ENCODE data around the gene CENPX. TPM values are rescaled to one million over a fixed set of nuclear protein-coding genes. Genes with fewer than 3 reads are reported as not detected.

CENPX gene
- polyA plus RNA-seq, 3 donors: 28.8 to 47.2 (median 40.8) TPM

DNA sequence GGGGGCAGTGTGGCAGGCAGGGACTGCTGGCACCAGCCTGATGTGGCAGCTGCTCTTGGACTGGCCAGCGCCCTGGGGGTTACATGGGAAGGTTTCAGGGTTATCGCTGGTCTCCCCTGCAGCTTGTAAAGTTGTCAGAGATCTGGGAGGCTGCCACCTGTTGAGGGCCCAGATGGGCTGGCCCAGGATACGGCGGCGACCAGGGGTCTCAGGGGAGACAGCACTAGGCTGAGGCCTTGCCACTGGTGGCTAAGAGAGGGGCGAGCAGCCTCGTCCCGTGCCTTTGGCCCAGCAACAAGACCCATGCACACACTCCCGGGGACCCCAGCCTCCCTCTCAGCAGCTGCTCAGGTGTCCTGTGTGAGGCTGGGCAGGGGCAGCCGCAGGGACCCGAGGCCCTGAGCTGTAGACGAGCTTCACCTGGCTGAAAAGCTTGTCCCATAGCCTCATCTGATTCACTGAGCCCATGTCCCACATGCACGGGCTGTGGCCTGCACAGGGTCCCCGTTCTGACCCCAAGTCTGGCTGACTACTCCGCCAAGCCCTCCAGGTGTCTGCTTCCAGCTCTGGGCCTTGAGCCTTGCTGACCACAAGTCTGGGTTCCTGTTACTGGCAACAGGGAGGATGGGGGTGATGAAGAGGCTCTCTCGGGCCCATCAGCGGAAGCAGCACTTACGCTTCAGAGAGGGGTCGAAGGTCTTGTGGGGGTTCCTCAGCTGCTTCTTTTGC, 36.8 kb upstream of the CENPX start:
- no peak for DNase-seq (ENCODE audit: extremely low read depth in 1 of 11, low read depth in 9 of 11, low spot score in 4 of 11)

- no peak for DNase-seq (ENCODE audit: extremely low read depth in 1 of 11, low read depth in 9 of 11, low spot score in 4 of 11)
Observed at GRCh38 chr17:82058855-82059249, 36.2 kb upstream of the CENPX start.

DNA sequence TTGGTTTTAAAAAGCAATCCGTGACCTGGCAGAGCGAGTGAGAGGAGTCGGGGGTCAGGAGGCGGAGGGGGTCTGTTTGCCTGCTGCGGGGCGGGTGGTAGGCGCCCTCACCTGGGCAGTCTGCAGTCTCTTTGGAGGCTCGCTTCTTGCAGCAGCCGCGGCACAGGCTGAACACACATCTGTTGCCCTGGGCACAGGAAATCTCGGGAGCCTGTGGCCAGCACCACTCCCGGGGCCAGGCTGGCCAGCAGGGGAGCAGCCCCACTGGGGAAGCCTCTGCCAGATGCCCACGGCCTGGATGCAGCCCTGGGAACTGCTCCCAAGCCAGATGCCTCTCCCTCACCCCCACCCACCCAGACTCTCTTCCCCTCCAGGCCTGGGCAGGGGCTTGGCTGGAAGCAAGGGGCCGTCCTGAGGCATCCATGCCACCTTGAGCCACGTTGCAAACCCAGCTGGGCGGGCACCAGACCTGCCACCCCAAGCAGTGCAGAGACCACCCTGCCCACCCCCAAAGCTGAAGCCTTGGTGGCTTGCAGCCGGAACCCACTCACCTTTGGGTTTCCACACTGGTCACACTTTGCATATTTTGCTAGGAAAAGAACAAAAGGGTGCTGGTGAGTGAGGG, 35.7 kb upstream of the CENPX start:
- DNase-seq (ENCODE audit: extremely low read depth in 1 of 11, low read depth in 9 of 11, low spot score in 4 of 11): no peak

- DNase-seq (ENCODE audit: extremely low read depth in 1 of 11, low read depth in 9 of 11, low spot score in 4 of 11): no peak
Observed at GRCh38 chr17:82056729-82057621, 34.3 kb upstream of the CENPX start.

GRCh38 chr17:82055965-82056728, 33.5 kb upstream of the CENPX start:
- no peak for DNase-seq (ENCODE audit: extremely low read depth in 1 of 11, low read depth in 9 of 11, low spot score in 4 of 11)

DNA sequence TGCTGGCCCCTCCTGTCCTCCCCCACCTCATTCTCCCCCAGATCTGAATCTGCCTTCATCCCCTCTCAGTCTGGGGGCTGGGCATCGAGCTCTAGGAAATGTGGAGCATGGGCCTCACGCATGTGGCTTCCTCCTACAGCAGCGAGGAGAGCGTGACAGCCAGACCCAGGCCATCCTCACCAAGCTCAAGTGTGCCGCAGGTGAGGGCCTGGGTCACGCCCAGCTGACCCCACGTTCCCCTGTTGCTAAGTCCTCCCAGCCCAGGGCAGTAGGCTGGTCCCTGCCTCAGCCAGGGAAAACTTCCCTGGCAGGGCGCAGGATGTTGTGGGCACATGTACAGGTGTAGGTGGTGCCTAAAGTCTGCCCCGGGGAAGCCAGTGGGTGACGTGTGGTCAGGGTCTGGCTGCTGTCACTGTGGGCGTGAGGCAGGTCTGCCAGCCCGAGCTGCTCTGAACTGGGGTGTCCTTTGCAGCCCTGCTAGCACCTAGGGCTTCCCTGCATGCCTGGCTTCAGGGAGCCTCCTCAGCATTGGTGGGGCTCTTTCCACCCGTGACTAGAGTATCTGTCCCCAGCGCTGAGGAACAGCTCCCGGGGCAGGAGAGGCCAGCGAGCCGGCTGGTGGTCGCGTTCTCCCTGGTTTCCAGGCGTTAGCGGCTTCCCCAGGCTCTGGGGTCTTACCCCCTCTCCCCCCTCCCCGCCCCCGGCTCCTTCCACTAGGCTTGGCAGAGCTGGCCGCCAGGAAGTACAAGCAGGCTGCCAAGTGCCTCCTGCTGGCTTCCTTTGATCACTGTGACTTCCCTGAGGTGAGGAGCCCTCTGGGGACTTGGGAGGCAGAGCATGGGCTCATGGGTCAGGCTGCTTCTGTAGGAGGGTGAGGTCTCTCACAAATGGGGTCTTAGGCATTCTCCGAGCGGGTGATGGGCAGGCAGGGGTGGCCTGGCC, 32.6 kb upstream of the CENPX start:
- no peak for DNase-seq (ENCODE audit: extremely low read depth in 1 of 11, low read depth in 9 of 11, low spot score in 4 of 11)

DNA sequence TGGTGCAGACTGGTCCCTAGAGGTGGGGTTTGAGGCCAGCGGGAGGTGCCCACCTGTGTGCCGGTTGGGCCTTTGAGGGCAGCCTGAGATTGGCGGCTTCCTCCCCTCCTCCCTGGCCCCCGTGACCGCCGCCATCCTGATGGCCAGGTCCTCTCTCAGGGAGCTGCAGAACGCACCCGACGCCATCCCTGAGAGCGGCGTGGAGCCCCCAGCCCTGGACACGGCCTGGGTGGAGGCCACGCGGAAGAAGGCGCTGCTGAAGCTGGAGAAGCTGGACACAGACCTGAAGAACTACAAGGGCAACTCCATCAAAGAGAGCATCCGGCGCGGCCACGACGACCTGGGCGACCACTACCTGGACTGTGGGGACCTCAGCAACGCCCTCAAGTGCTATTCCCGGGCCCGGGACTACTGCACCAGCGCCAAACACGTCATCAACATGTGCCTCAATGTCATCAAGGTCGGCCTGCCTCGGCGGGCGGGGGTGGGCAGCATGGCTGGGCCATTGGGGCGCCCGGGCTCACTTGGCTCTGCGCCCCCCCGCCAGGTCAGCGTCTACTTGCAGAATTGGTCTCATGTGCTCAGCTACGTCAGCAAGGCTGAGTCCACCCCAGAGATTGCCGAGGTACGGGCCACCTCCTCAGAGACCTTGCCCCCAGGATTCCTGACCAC, 31.8 kb upstream of the CENPX start:
- DNase-seq (ENCODE audit: extremely low read depth in 1 of 11, low read depth in 9 of 11, low spot score in 4 of 11): no peak

DNA sequence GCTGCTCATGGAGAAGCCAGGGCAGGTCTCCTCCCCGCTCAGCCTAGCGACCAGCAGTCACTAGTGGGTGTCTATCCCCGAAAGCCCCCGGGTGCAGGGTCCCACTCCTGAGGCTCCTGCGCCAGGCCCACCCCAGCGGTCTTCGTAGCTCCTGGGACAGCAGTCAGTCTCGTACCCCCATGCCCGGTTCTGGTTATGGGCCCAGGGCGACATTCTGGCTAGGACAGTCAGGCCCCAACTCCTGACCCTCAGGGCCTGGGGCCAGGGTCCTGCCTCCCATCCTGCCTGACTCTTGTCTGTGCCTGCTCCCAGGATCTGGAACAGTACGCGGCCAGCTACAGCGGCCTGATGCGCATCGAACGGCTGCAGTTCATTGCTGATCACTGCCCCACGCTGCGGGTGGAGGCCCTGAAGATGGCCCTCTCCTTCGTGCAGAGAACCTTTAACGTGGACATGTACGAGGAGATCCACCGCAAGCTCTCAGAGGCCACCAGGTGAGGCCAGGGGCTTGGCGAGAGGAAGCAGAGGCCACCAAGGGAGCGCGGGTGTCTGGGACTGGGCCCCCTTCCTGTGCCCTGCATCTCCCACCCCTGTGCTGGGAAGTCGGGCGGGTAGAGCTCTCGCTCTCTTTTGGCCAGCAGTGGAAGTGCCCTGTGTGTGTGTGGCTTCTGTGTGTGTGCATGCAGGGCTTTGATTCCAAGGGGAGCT, 31.0 kb upstream of the CENPX start:
- DNase-seq (ENCODE audit: extremely low read depth in 1 of 11, low read depth in 9 of 11, low spot score in 4 of 11): no peak

- no peak for DNase-seq (ENCODE audit: extremely low read depth in 1 of 11, low read depth in 9 of 11, low spot score in 4 of 11)
Observed at GRCh38 chr17:82053130-82053529, 30.5 kb upstream of the CENPX start.

DNA sequence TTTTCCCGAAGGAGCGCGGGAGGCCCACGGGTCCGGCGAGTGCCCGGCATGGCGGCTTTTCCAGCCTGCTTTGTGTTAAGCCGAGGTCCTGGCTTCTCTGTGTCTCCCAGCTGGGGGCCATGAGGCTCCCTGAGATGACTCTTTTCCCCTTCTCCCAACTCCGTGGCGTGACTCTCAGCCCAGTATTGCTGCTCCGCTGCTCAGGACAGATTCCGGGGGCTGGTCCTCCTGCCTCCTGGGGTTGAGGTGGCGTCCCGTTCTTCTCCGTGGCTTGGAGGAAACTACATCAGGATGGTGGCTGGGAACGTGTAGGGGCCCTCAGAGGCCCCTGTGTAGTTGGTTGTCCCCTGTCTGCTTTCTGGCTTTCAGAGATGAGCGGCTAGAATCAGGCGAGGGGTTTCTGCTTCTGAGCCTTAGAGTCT, 30.0 kb upstream of the CENPX start:
- DNase-seq (ENCODE audit: extremely low read depth in 1 of 11, low read depth in 9 of 11, low spot score in 4 of 11): no peak

DNA sequence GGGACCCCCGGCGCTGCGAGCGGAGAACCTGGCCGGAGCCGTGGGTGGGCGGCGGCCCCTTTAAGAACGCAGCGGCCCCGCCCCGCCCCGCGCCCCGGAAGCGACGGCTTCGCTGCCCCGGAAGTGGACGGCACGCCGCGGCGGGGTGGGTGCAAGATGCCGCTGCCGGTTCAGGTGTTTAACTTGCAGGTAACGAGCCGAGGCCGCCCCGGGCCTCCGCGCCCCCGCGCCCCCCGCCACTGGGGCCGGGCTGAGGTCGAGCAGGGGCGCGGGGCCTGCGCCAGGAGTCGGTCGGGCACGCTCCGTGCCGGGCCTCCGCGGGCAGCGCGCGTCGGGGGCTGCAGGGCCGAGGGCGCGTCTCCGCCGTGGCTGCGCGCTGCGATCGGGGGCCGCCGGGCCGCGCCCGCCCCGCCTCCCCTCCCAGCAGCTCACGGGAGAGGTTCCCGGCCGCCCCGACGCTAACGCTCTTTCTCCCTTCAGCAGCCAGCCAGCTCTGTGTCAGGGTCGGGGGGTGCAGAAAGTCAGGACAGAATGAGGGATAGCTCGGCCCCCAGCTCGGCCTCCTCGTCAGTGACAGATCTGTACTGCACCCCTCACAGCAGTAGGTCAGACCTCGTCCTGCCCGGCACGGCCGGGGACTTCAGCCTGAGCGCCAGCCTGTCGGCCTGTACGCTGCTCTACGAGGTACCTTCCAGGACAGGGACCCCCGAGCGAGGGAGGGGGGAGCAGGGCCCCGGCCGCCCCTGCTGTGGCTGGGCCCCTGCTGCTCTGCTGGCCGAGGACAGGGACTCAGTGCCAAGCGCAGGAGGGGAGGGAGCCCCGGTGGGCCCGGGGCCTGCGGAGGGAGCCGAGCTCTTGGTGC, 29.3 kb upstream of the CENPX start, which contains the start of the genes GPS1 and RFNG:
GPS1 (plus strand) TSS at position 123 of the 862 bp plus-strand sequence; CDS start at position 157, 34 bp downstream.
RFNG (minus strand) TSS at position 36 of the 862 bp plus-strand sequence. CDS start 45 bp downstream, outside the sequence.
- peak in 7 of 11 donors; percentile 42 to 71 (median 58) for DNase-seq (ENCODE audit: extremely low read depth in 1 of 11, low read depth in 9 of 11, low spot score in 4 of 11)

GRCh38 chr17:82050761-82051641, 28.3 kb upstream of the CENPX start:
- DNase-seq (ENCODE audit: extremely low read depth in 1 of 11, low read depth in 9 of 11, low spot score in 4 of 11): no peak

- no peak for DNase-seq (ENCODE audit: extremely low read depth in 1 of 11, low read depth in 9 of 11, low spot score in 4 of 11)
Observed at GRCh38 chr17:82050152-82050760, 27.6 kb upstream of the CENPX start.

DNA sequence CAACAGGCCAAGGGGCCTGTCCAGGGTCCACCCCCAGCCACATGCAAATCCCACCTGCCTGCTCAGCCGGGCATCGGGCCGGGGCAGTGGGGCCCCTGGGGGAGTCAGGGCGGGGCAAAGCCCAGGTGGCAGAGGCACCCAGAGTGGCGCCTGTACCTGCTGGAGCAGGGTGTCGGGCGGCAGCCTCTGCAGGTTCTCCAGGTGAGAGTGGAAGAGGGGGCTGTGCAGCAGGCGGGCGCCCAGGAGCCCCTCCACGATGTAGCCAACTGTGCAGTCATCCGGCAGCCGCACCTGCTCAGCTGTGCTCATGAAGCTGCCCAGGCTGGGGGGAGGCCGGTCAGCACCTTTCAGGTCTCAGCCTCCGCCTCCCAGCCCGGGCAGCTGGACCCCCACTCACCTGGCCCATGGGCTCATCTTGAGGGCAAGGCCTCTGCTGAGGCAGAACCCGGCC, 26.9 kb upstream of the CENPX start:
- no peak for DNase-seq (ENCODE audit: extremely low read depth in 1 of 11, low read depth in 9 of 11, low spot score in 4 of 11)

Data from renal cortex interstitium (tissue), 11 donors.